ENCODE data around the gene C16orf54.
"Not testable (repeated sequence)": the region's sequence is repeated elsewhere in the genome, so short reads cannot be mapped to it uniquely, and the experiment has no call there.

C16orf54 gene

GRCh38 chr16:29745853-29746345, at the start of gene C16orf54:
Gene C16orf54, minus strand, starts transcription at chr16:29745990. Its CDS starts 1,039 bp downstream, at chr16:29744951.
- peak; percentile 85 for DNase-seq

GRCh38 chr16:29794231-29794710, 48.5 kb upstream of the C16orf54 start:
- DNase-seq: no peak

- not testable (repeated sequence) for DNase-seq
These were observed 47.4 kb upstream of the C16orf54 start for GRCh38 chr16:29793153-29793552.

- DNase-seq: no peak
These were observed 46.3 kb upstream of the C16orf54 start for GRCh38 chr16:29791845-29792807.

GRCh38 chr16:29790949-29791844, 45.4 kb upstream of the C16orf54 start:
- no peak for DNase-seq

- peak; percentile 100 for DNase-seq
These were observed 44.6 kb upstream of the C16orf54 start, which contains the start of gene KIF22 for GRCh38 chr16:29790183-29790948. Gene KIF22, plus strand, starts transcription at chr16:29790751. Its CDS starts 9 bp downstream, at chr16:29790760.

- no peak for DNase-seq
These were observed 44.0 kb upstream of the C16orf54 start for GRCh38 chr16:29789775-29790182.

GRCh38 chr16:29787155-29787554, 41.4 kb upstream of the C16orf54 start:
- not testable (repeated sequence) for DNase-seq

- peak; percentile 73 for DNase-seq
These were observed 39.2 kb upstream of the C16orf54 start for GRCh38 chr16:29784901-29785500.

GRCh38 chr16:29784157-29784556, 38.4 kb upstream of the C16orf54 start:
- no peak for DNase-seq

GRCh38 chr16:29783094-29783953, 37.5 kb upstream of the C16orf54 start:
- not testable (repeated sequence) for DNase-seq

- DNase-seq: no peak
These were observed 33.7 kb upstream of the C16orf54 start for GRCh38 chr16:29779474-29779873.

GRCh38 chr16:29777576-29778350, 32.0 kb upstream of the C16orf54 start, which contains the start of gene ZG16:
Gene ZG16, plus strand, starts transcription at chr16:29778256. Its CDS starts 1,011 bp downstream, at chr16:29779267.
- no peak for DNase-seq

GRCh38 chr16:29775742-29776408, 30.1 kb upstream of the C16orf54 start:
- no peak for DNase-seq

- no peak for DNase-seq
These were observed 28.9 kb upstream of the C16orf54 start for GRCh38 chr16:29774730-29775129.

GRCh38 chr16:29772330-29772729, 26.5 kb upstream of the C16orf54 start:
- not testable (repeated sequence) for DNase-seq

GRCh38 chr16:29770250-29770929, 24.6 kb upstream of the C16orf54 start:
- DNase-seq: no peak

- DNase-seq: no peak
These were observed 23.7 kb upstream of the C16orf54 start for GRCh38 chr16:29769507-29769906.

All from inflammatory macrophage treated with lipopolysaccharide for 4 hours (primary cell).